PC-3 (cell line): ENCODE results near the gene SRSF8. TPM values are rescaled to one million over a fixed set of nuclear protein-coding genes. Genes with fewer than 3 reads are reported as not detected.
A peak's percentile ranks its signal among the peaks of the same experiment; 100 is the strongest.

Experiments used
- ATAC-seq: fragments of 200-7000 bp; cut with Tn5 transposase; 2 replicates; pipeline ENCODE4 v1.9.1; 2020; ENCODE audit warnings: mild to moderate bottlenecking, moderate library complexity
- BruUV-seq: library from RNA; stranded (reverse); fragments of 400-500 nt; replicated peaks from 2 replicates; lab custom pipeline; 2021; lab: Mats Ljungman, UMichigan
- CTCF ChIA-PET: fragments of 300-600 bp; sonication (Branson Sonifier 250); formaldehyde crosslinking; loops from one replicate; lab custom pipeline; 2022; ENCODE audit warnings: antibody characterized with exemption; lab: Charles Lee
- POLR2A ChIA-PET: fragments of 300-600 bp; sonication (Branson Sonifier 250); formaldehyde crosslinking; loops from one replicate; lab custom pipeline; 2022; ENCODE audit warnings: antibody characterized with exemption; ENCODE audit not compliant: unreplicated experiment; lab: Charles Lee
- DNase-seq: peaks from one replicate; pipeline ENCODE4 v3.0.0-alpha.2; 2015
- H2AFZ ChIP-seq: fragments of 300-600 bp; sonication (generic); 2 replicates; pipeline ENCODE4 v1.6.0; 2016; ENCODE audit warnings: antibody characterized with exemption, low read length
- H3F3A ChIP-seq: fragments of 300-600 bp; sonication (generic); one replicate; pipeline ENCODE4 v1.6.0; 2017; ENCODE audit warnings: antibody characterized with exemption, low read length, control low read depth, mild to moderate bottlenecking; ENCODE audit not compliant: unreplicated experiment
- H3K27ac ChIP-seq: fragments of 300-600 bp; sonication (generic); 2 replicates; pipeline ENCODE4 v1.5.1; 2016; ENCODE audit warnings: mild to moderate bottlenecking, low read length
- H3K27me3 ChIP-seq: fragments of 300-600 bp; sonication (generic); 2 replicates; pipeline ENCODE4 v1.6.1; 2016; ENCODE audit warnings: low read length, mixed read lengths
- H3K36me3 ChIP-seq: fragments of 300-600 bp; sonication (generic); 2 replicates; pipeline ENCODE4 v1.6.1; 2016; ENCODE audit warnings: low read depth, mixed run types, low read length, mixed read lengths
- H3K4me1 ChIP-seq: fragments of 300-600 bp; sonication (generic); 2 replicates; pipeline ENCODE4 v1.5.1; 2016; ENCODE audit warnings: low read length; ENCODE audit not compliant: insufficient read depth
- H3K4me2 ChIP-seq: fragments of 300-600 bp; sonication (generic); 2 replicates; pipeline ENCODE4 v1.6.0; 2016; ENCODE audit warnings: low read length
- H3K4me3 ChIP-seq: fragments of 300-600 bp; sonication (generic); 2 replicates; pipeline ENCODE4 v1.5.1; 2016; ENCODE audit warnings: mild to moderate bottlenecking, low read length, mixed read lengths
- H3K79me2 ChIP-seq: fragments of 300-600 bp; sonication (generic); 2 replicates; pipeline ENCODE4 v1.6.1; 2017; ENCODE audit warnings: low read length, mixed read lengths
- H3K9ac ChIP-seq: fragments of 300-600 bp; sonication (generic); 2 replicates; pipeline ENCODE4 v1.6.0; 2016; ENCODE audit warnings: mild to moderate bottlenecking, low read length
- H3K9me2 ChIP-seq: fragments of 300-600 bp; sonication (generic); replicated peaks from 2 replicates; pipeline ENCODE4 v1.6.1; 2016; ENCODE audit warnings: mixed run types, low read length, mixed read lengths
- H3K9me3 ChIP-seq: fragments of 300-600 bp; sonication (generic); 2 replicates; pipeline ENCODE4 v1.6.1; 2016; ENCODE audit warnings: low read length, mixed read lengths
- H4K20me1 ChIP-seq: fragments of 300-600 bp; sonication (generic); 2 replicates; pipeline ENCODE4 v1.6.1; 2016; ENCODE audit warnings: low read length, mixed read lengths
- CTCF ChIP-seq: fragments of 300-600 bp; sonication (generic); conservative IDR thresholded peaks from 2 replicates; pipeline ENCODE4 v1.5.1; 2017; ENCODE audit warnings: antibody characterized with exemption, low read depth, mild to moderate bottlenecking, low read length
- EZH2 ChIP-seq: fragments of 300-600 bp; sonication (generic); IDR thresholded peaks from one replicate; pipeline ENCODE4 v1.6.1; 2017; ENCODE audit warnings: antibody characterized with exemption, mild to moderate bottlenecking, low read length; ENCODE audit not compliant: unreplicated experiment
- EZH2phosphoT487 ChIP-seq: fragments of 300-600 bp; sonication (generic); IDR thresholded peaks from 2 replicates; pipeline ENCODE4 v1.6.1; 2018; ENCODE audit warnings: mild to moderate bottlenecking, antibody characterized with exemption, low read length, borderline replicate concordance
- intact Hi-C: fragments of 100-400 bp; cut with micrococcal nuclease; formaldehyde crosslinking; loops from 2 replicates; pipeline ENCODE4 v1.9.0; 2023
- total RNA-seq: library from RNA; depleted of rRNA; stranded (reverse); fragments of >200 nt; gene quantifications from 2 replicates; pipeline ENCODE4 v1.2.3, GENCODE V29; 2014

SRSF8 gene
- total RNA-seq, 1 experiment from 2014 or later = 17.2 TPM

- no TSS peak for BruUV-seq
- H3K4me1 ChIP-seq = peaks cover 23% of the 10 kb centered on the region
- H3F3A ChIP-seq = no peaks in the 10 kb centered on the region
- H4K20me1 ChIP-seq = peaks cover 7% of the 10 kb centered on the region; the same call in 1 of the 2 replicates
- peak overlapping the region; percentile 82 for H3K4me3 ChIP-seq
- ChIA-PET POLR2A (interaction anchor here (0.6 to 1.1 kb wide), 2 partner anchors 79 to 278 kb away, joined by 3 to 4 read pairs; no protein-coding TSS in a partner anchor), CTCF (interaction anchor here (0.7 to 1.8 kb wide), 4 partner anchors 50 to 637 kb away, joined by 3 to 10 read pairs (median 4); partner anchors contain the start of genes CWC15 and KDM4D)
- H3K36me3 ChIP-seq = no peaks in the 10 kb centered on the region
- H2AFZ ChIP-seq = peak overlapping the region; percentile 78
- H3K79me2 ChIP-seq = peaks cover 43% of the 10 kb centered on the region
- H3K27ac ChIP-seq = 0 out of 2 replicates have a peak overlapping the region, but pooled peaks have one; percentile 67
- peak; percentile 65 for ATAC-seq
- peak overlapping the region; percentile 79 for H3K9ac ChIP-seq
- H3K4me2 ChIP-seq = peak overlapping the region; percentile 91
- no peaks in the 10 kb centered on the region for H3K9me3 ChIP-seq
- no peak for TF ChIP-seq EZH2
- TF ChIP-seq EZH2phosphoT487 = no peak
- TF ChIP-seq CTCF = no peak
- intact Hi-C loops = loop anchor here (1.0 to 10.0 kb wide), 8 partner anchors 21 to 1359 kb away; partner anchors contain the start of genes AMOTL1, ENDOD1 and SESN3
- DNase-seq = peak; percentile 97
- no peaks in the 10 kb centered on the region for H3K9me2 ChIP-seq
- no peaks in the 10 kb centered on the region for H3K27me3 ChIP-seq
These were observed 1.8 kb downstream of the SRSF8 start for GRCh38 chr11:95068549-95068948.

GRCh38 chr11:95070471-95070870 lies 3.8 kb downstream of the SRSF8 start:
- H3K27me3 ChIP-seq = no peaks in the 10 kb centered on the region
- ATAC-seq (no peak), DNase-seq (no peak)
- H3K4me1 ChIP-seq = peaks cover 31% of the 10 kb centered on the region
- H3K4me2 ChIP-seq = peak overlapping the region; percentile 91; the same call in 1 of the 2 replicates
- TF ChIP-seq EZH2phosphoT487 (no peak), EZH2 (no peak), CTCF (no peak)
- H3K4me3 ChIP-seq = no peak overlapping the region
- H3K36me3 ChIP-seq = no peaks in the 10 kb centered on the region
- no peak overlapping the region for H2AFZ ChIP-seq
- no peaks in the 10 kb centered on the region for H3K9me2 ChIP-seq
- H4K20me1 ChIP-seq = peaks cover 7% of the 10 kb centered on the region; the same call in 1 of the 2 replicates
- intact Hi-C loops = no loop called here
- no peak overlapping the region for H3K27ac ChIP-seq
- peaks cover 43% of the 10 kb centered on the region for H3K79me2 ChIP-seq
- no peaks in the 10 kb centered on the region for H3F3A ChIP-seq
- ChIA-PET POLR2A (no interaction called here), CTCF (no interaction called here)
- BruUV-seq = no TSS peak
- H3K9ac ChIP-seq = no peak overlapping the region
- H3K9me3 ChIP-seq = no peaks in the 10 kb centered on the region

GRCh38 chr11:95072948-95073347 lies 6.2 kb downstream of the SRSF8 start:
- Histone ChIP-seq H3K27ac (no peak overlapping the region), H3K4me1 (peaks cover 39% of the 10 kb centered on the region), H3K27me3 (no peaks in the 10 kb centered on the region), H3K36me3 (no peaks in the 10 kb centered on the region), H4K20me1 (peaks cover 7% of the 10 kb centered on the region; the same call in 1 of the 2 replicates), H3F3A (no peaks in the 10 kb centered on the region), H3K4me2 (no peak overlapping the region), H3K9me2 (no peaks in the 10 kb centered on the region), H3K9ac (no peak overlapping the region), H3K4me3 (no peak overlapping the region), H3K79me2 (peaks cover 37% of the 10 kb centered on the region), H2AFZ (no peak overlapping the region), H3K9me3 (no peaks in the 10 kb centered on the region)
- ChIA-PET POLR2A (no interaction called here), CTCF (no interaction called here)
- DNase-seq = peak; percentile 35
- TF ChIP-seq EZH2phosphoT487 (no peak), CTCF (no peak), EZH2 (no peak)
- no peak for ATAC-seq
- intact Hi-C loops = no loop called here
- no TSS peak for BruUV-seq
